Neuronal stem cell (in vitro differentiated cells): ENCODE data around the gene PBOV1.

Source experiments
- DNase-seq: peaks from one replicate; pipeline ENCODE4 v3.0.0-alpha.2; 2013; ENCODE audit warnings: low spot score
- H2AFZ ChIP-seq: one replicate; pipeline ENCODE4 v1.6.1; 2013; ENCODE audit warnings: mild to moderate bottlenecking, low read length, inconsistent platforms
- H2AK5ac ChIP-seq: 2 replicates; pipeline ENCODE4 v1.6.1; 2013; ENCODE audit warnings: low read depth, mild to moderate bottlenecking, inconsistent platforms, low read length, moderate library complexity, mixed read lengths
- H2BK120ac ChIP-seq: 2 replicates; pipeline ENCODE4 v1.6.1; 2013; ENCODE audit warnings: low read depth, mild to moderate bottlenecking, inconsistent platforms, low read length, moderate library complexity, mixed read lengths
- H2BK12ac ChIP-seq: one replicate; pipeline ENCODE4 v1.6.1; 2013; ENCODE audit warnings: low read length, inconsistent platforms
- H2BK15ac ChIP-seq: 2 replicates; pipeline ENCODE4 v1.6.1; 2013; ENCODE audit warnings: mild to moderate bottlenecking, low read length, inconsistent platforms, mixed read lengths
- H2BK5ac ChIP-seq: one replicate; pipeline ENCODE4 v1.6.1; 2013; ENCODE audit warnings: inconsistent platforms, mild to moderate bottlenecking, low read length, moderate library complexity
- H3K14ac ChIP-seq: one replicate; pipeline ENCODE4 v1.6.1; 2013; ENCODE audit warnings: low read length, inconsistent platforms
- H3K18ac ChIP-seq: 2 replicates; pipeline ENCODE4 v1.6.1; 2013; ENCODE audit warnings: low read length, inconsistent platforms
- H3K23ac ChIP-seq: 2 replicates; pipeline ENCODE4 v1.6.1; 2013; ENCODE audit warnings: low read depth, mild to moderate bottlenecking, mixed read lengths, low read length, inconsistent platforms; ENCODE audit not compliant: poor library complexity
- H3K27ac ChIP-seq: replicated peaks from 3 replicates; pipeline ENCODE4 v1.5.1; 2013; ENCODE audit warnings: low read length, inconsistent platforms
- H3K27me3 ChIP-seq, 3 experiments: 2 replicates each; pipeline ENCODE4 v1.6.1; 2013; ENCODE audit warnings: low read length in 3 of 3, mild to moderate bottlenecking in 2 of 3, inconsistent platforms in 1 of 3, low read depth in 1 of 3, mixed read lengths in 1 of 3, moderate library complexity in 1 of 3; ENCODE audit not compliant: control insufficient read depth in 3 of 3, insufficient read depth in 3 of 3
- H3K36me3 ChIP-seq, 2 donors: replicated peaks in 1 of 2; 2 replicates each; pipeline ENCODE4 v1.6.1; 2013; ENCODE audit warnings: low read length in 2 of 2; ENCODE audit not compliant: control insufficient read depth in 2 of 2, insufficient read depth in 2 of 2
- H3K4ac ChIP-seq: 2 replicates; pipeline ENCODE4 v1.6.1; 2013; ENCODE audit warnings: inconsistent platforms, mild to moderate bottlenecking, low read length, moderate library complexity
- H3K4me1 ChIP-seq, 2 donors: 1 replicate in 1 of 2; 2 replicates in 1 of 2; pipeline ENCODE4 v1.6.1; 2013; ENCODE audit warnings: low read length in 2 of 2, low read depth in 1 of 2; ENCODE audit not compliant: control insufficient read depth in 2 of 2, insufficient read depth in 1 of 2
- H3K4me2 ChIP-seq: one replicate; pipeline ENCODE4 v1.6.1; 2013; ENCODE audit warnings: mild to moderate bottlenecking, low read length, inconsistent platforms; ENCODE audit not compliant: insufficient read depth, poor library complexity, severe bottlenecking
- H3K4me3 ChIP-seq, 2 donors: 2 replicates each; pipeline ENCODE4 v1.5.1; 2013; ENCODE audit warnings: low read length in 2 of 2, mild to moderate bottlenecking in 2 of 2, inconsistent platforms in 1 of 2, moderate library complexity in 1 of 2
- H3K79me1 ChIP-seq: one replicate; pipeline ENCODE4 v1.6.1; 2013; ENCODE audit warnings: low read depth, mild to moderate bottlenecking, inconsistent platforms, low read length, moderate library complexity
- H3K9ac ChIP-seq: one replicate; pipeline ENCODE4 v1.6.1; 2013; ENCODE audit warnings: mild to moderate bottlenecking, low read depth, low read length, inconsistent platforms; ENCODE audit not compliant: poor library complexity
- H3K9me3 ChIP-seq, 2 donors: replicated peaks in 1 of 2; 2 replicates each; pipeline versions ENCODE3 to v1.6.1; 2013; ENCODE audit warnings: low read length in 2 of 2, mild to moderate bottlenecking in 2 of 2, inconsistent platforms in 1 of 2, low read depth in 1 of 2, mixed read lengths in 1 of 2, moderate library complexity in 1 of 2; ENCODE audit not compliant: control insufficient read depth in 2 of 2, insufficient read depth in 1 of 2
- H4K8ac ChIP-seq: one replicate; pipeline ENCODE4 v1.6.1; 2013; ENCODE audit warnings: low read depth, mild to moderate bottlenecking, inconsistent platforms, low read length, moderate library complexity
- H4K91ac ChIP-seq: one replicate; pipeline ENCODE4 v1.6.1; 2013; ENCODE audit warnings: low read length, low read depth, mild to moderate bottlenecking, inconsistent platforms; ENCODE audit not compliant: poor library complexity
- WGBS, 2 donors: extraction: QIAGEN DNeasy Blood & Tissue Kit; methylation state at CpG; one replicate each; pipeline ENCODE4 v1.1.7; 2013; ENCODE audit warnings: missing lambda C conversion rate in 2 of 2, mixed read lengths in 1 of 2; ENCODE audit not compliant: insufficient read length in 2 of 2, insufficient replicate concordance in 1 of 2; ENCODE audit errors: extremely low coverage in 2 of 2; 5-methylcytosine and 5-hydroxymethylcytosine counted together

PBOV1 gene

GRCh38 chr6:138204303-138204702, 14.0 kb downstream of the PBOV1 start:
- H3K23ac ChIP-seq = no peak overlapping the region
- no peaks in the 10 kb centered on the region for H3K9me3 ChIP-seq
- no peaks in the 10 kb centered on the region for H3K79me1 ChIP-seq
- H3K4me2 ChIP-seq = no peak overlapping the region
- H2AK5ac ChIP-seq = no peak overlapping the region
- no peak overlapping the region for H4K8ac ChIP-seq
- no peak overlapping the region for H2BK12ac ChIP-seq
- no peaks in the 10 kb centered on the region for H3K36me3 ChIP-seq
- no peaks in the 10 kb centered on the region for H3K4me1 ChIP-seq
- no peak overlapping the region for H3K14ac ChIP-seq
- H2BK120ac ChIP-seq = no peak overlapping the region
- H3K9ac ChIP-seq = no peak overlapping the region
- DNase-seq = no peak
- H3K27me3 ChIP-seq = no peaks in the 10 kb centered on the region
- H2BK15ac ChIP-seq = no peak overlapping the region
- H3K18ac ChIP-seq = no peak overlapping the region
- no peak overlapping the region for H3K27ac ChIP-seq
- no peak overlapping the region for H3K4ac ChIP-seq
- H2BK5ac ChIP-seq = no peak overlapping the region
- no peak overlapping the region for H2AFZ ChIP-seq
- no peak overlapping the region for H4K91ac ChIP-seq
- no peak overlapping the region for H3K4me3 ChIP-seq

- no peaks in the 10 kb centered on the region for H3K27me3 ChIP-seq
- no peak overlapping the region for H3K4me3 ChIP-seq
- no peak overlapping the region for H2AK5ac ChIP-seq
- H3K79me1 ChIP-seq = no peaks in the 10 kb centered on the region
- H3K4me2 ChIP-seq = no peak overlapping the region
- DNase-seq = no peak
- H3K36me3 ChIP-seq = no peaks in the 10 kb centered on the region
- no peak overlapping the region for H3K18ac ChIP-seq
- no peak overlapping the region for H3K9ac ChIP-seq
- no peak overlapping the region for H2BK15ac ChIP-seq
- H2AFZ ChIP-seq = no peak overlapping the region
- H3K4ac ChIP-seq = no peak overlapping the region
- H3K9me3 ChIP-seq = no peaks in the 10 kb centered on the region
- H3K27ac ChIP-seq = no peak overlapping the region
- WGBS, 2 donors = no CpG with 5 or more reads among the region's 2 CpGs
- no peaks in the 10 kb centered on the region for H3K4me1 ChIP-seq
- no peak overlapping the region for H3K23ac ChIP-seq
- H2BK120ac ChIP-seq = no peak overlapping the region
- H4K8ac ChIP-seq = no peak overlapping the region
- H2BK12ac ChIP-seq = no peak overlapping the region
- H4K91ac ChIP-seq = no peak overlapping the region
- H2BK5ac ChIP-seq = no peak overlapping the region
- no peak overlapping the region for H3K14ac ChIP-seq
Observed at GRCh38 chr6:138203315-138203714, 15.0 kb downstream of the PBOV1 start.

GRCh38 chr6:138201836-138202235, 16.5 kb downstream of the PBOV1 start:
- Histone ChIP-seq H3K79me1 (no peaks in the 10 kb centered on the region), H3K9me3 (no peaks in the 10 kb centered on the region), H4K91ac (no peak overlapping the region), H3K36me3 (no peaks in the 10 kb centered on the region), H3K18ac (no peak overlapping the region), H2AFZ (no peak overlapping the region), H3K9ac (no peak overlapping the region), H3K27me3 (no peaks in the 10 kb centered on the region), H4K8ac (no peak overlapping the region), H3K27ac (no peak overlapping the region), H3K4me2 (no peak overlapping the region), H2BK15ac (no peak overlapping the region), H2AK5ac (no peak overlapping the region), H2BK12ac (no peak overlapping the region), H3K4me1 (no peaks in the 10 kb centered on the region), H2BK5ac (no peak overlapping the region), H3K23ac (no peak overlapping the region), H3K14ac (no peak overlapping the region), H3K4ac (no peak overlapping the region), H3K4me3 (no peak overlapping the region), H2BK120ac (no peak overlapping the region)
- no peak for DNase-seq
- no CpG with 5 or more reads among the region's 4 CpGs for WGBS, 2 donors

GRCh38 chr6:138198430-138199091, 19.7 kb downstream of the PBOV1 start:
- no peak overlapping the region for H3K23ac ChIP-seq
- H3K9me3 ChIP-seq = no peaks in the 10 kb centered on the region
- H3K4me1 ChIP-seq = no peaks in the 10 kb centered on the region
- no peak overlapping the region for H4K8ac ChIP-seq
- WGBS, 2 donors = no CpG with 5 or more reads among the region's 6 CpGs
- no peak overlapping the region for H3K4me2 ChIP-seq
- H3K4me3 ChIP-seq = no peak overlapping the region
- no peak overlapping the region for H2BK15ac ChIP-seq
- DNase-seq = no peak
- H3K79me1 ChIP-seq = no peaks in the 10 kb centered on the region
- H3K18ac ChIP-seq = no peak overlapping the region
- no peak overlapping the region for H4K91ac ChIP-seq
- no peak overlapping the region for H2BK120ac ChIP-seq
- no peak overlapping the region for H3K9ac ChIP-seq
- H2AK5ac ChIP-seq = no peak overlapping the region
- no peaks in the 10 kb centered on the region for H3K27me3 ChIP-seq
- H3K4ac ChIP-seq = no peak overlapping the region
- H3K14ac ChIP-seq = no peak overlapping the region
- H3K27ac ChIP-seq = no peak overlapping the region
- H2BK12ac ChIP-seq = no peak overlapping the region
- no peak overlapping the region for H2AFZ ChIP-seq
- H2BK5ac ChIP-seq = no peak overlapping the region
- H3K36me3 ChIP-seq = no peaks in the 10 kb centered on the region
